CD14-positive monocyte (primary cell): ENCODE results near the gene CHRNA9. TPM values are rescaled to one million over a fixed set of nuclear protein-coding genes. Genes with fewer than 3 reads are reported as not detected.
A peak's percentile ranks its signal among the peaks of the same experiment; 100 is the strongest.

ENCODE experiments used
- DNase-seq, 3 donors: peaks; one replicate each; pipeline ENCODE4 v3.0.0-alpha.2; 2011 to 2022
- H2AFZ ChIP-seq: 2 replicates; pipeline ENCODE4 v1.6.0; 2012; ENCODE audit warnings: mild to moderate bottlenecking, low read depth, low read length, inconsistent platforms; ENCODE audit not compliant: insufficient read depth, poor library complexity, severe bottlenecking
- H3K27ac ChIP-seq, 2 donors: 1 replicate in 1 of 2; 2 replicates in 1 of 2; pipeline ENCODE4 v1.5.1; 2012 to 2013; ENCODE audit warnings: low read length in 2 of 2, control low read depth in 1 of 2, inconsistent platforms in 1 of 2, low read depth in 1 of 2, mild to moderate bottlenecking in 1 of 2
- H3K27me3 ChIP-seq, 2 donors: one replicate each; pipeline versions ENCODE4 v1.6.0 to v1.6.1; 2011 to 2013; ENCODE audit warnings: low read length in 2 of 2; ENCODE audit not compliant: control insufficient read depth in 2 of 2, insufficient read depth in 2 of 2
- H3K36me3 ChIP-seq, 2 donors: replicated peaks in 1 of 2; 1 replicate in 1 of 2; 2 replicates in 1 of 2; pipeline versions ENCODE4 v1.5.1 to v1.6.1; 2012 to 2013; ENCODE audit warnings: low read length in 2 of 2, control low read depth in 1 of 2, inconsistent platforms in 1 of 2, mild to moderate bottlenecking in 1 of 2; ENCODE audit not compliant: insufficient read depth in 2 of 2, control insufficient read depth in 1 of 2
- H3K4me1 ChIP-seq, 2 donors: 1 replicate in 1 of 2; 2 replicates in 1 of 2; pipeline versions ENCODE4 v1.5.1 to v1.6.1; 2012 to 2013; ENCODE audit warnings: low read length in 2 of 2, control low read depth in 1 of 2, inconsistent platforms in 1 of 2, mild to moderate bottlenecking in 1 of 2, moderate library complexity in 1 of 2; ENCODE audit not compliant: insufficient read depth in 2 of 2, control insufficient read depth in 1 of 2
- H3K4me2 ChIP-seq: replicated peaks from 2 replicates; pipeline ENCODE3; 2012; ENCODE audit warnings: low read length, moderate library complexity, mild to moderate bottlenecking; ENCODE audit not compliant: poor library complexity, severe bottlenecking; ENCODE audit errors: extremely low read depth
- H3K4me3 ChIP-seq, 3 experiments: fragments of 200-600 bp in 1 of 3; sonication (generic) in 1 of 3; replicated peaks in 1 of 3; 1 replicate in 2 of 3; 2 replicates in 1 of 3; pipeline ENCODE4 v1.5.1; 2011 to 2013; ENCODE audit warnings: low read length in 3 of 3, mild to moderate bottlenecking in 3 of 3, control low read depth in 2 of 3, low read depth in 2 of 3, inconsistent platforms in 1 of 3, moderate library complexity in 1 of 3
- H3K79me2 ChIP-seq: 2 replicates; pipeline ENCODE4 v1.6.0; 2012; ENCODE audit warnings: mild to moderate bottlenecking, control low read depth, inconsistent platforms, low read length, moderate library complexity; ENCODE audit not compliant: insufficient read depth
- H3K9ac ChIP-seq: 2 replicates; pipeline ENCODE4 v1.6.0; 2017; ENCODE audit warnings: low read length, mild to moderate bottlenecking; ENCODE audit not compliant: insufficient read depth, poor library complexity, severe bottlenecking
- H3K9me3 ChIP-seq, 2 donors: replicated peaks in 1 of 2; 1 replicate in 1 of 2; 2 replicates in 1 of 2; pipeline versions ENCODE4 v1.5.1 to v1.6.1; 2012 to 2013; ENCODE audit warnings: low read length in 2 of 2, control low read depth in 1 of 2; ENCODE audit not compliant: control insufficient read depth in 1 of 2, insufficient read depth in 1 of 2
- H4K20me1 ChIP-seq: 2 replicates; pipeline ENCODE4 v1.6.0; 2012; ENCODE audit warnings: mild to moderate bottlenecking, low read length, control low read depth, moderate library complexity; ENCODE audit not compliant: insufficient read depth
- H3K27ac Mint-ChIP-seq, 7 donors: one replicate each; pipeline ENCODE4 v1.8.0; 2020; ENCODE audit warnings: mild to moderate bottlenecking in 7 of 7, mixed read lengths in 7 of 7, moderate library complexity in 6 of 7, inconsistent platforms in 2 of 7
- H3K27me3 Mint-ChIP-seq, 3 donors: one replicate each; pipeline ENCODE4 v1.8.0; 2021 to 2022; ENCODE audit warnings: low read depth in 3 of 3, mild to moderate bottlenecking in 3 of 3, mixed read lengths in 3 of 3, moderate library complexity in 3 of 3, inconsistent platforms in 1 of 3
- H3K36me3 Mint-ChIP-seq, 2 donors: one replicate each; pipeline ENCODE4 v1.8.0; 2020; ENCODE audit warnings: mixed read lengths in 2 of 2, inconsistent platforms in 1 of 2, mild to moderate bottlenecking in 1 of 2
- H3K4me1 Mint-ChIP-seq: one replicate; pipeline ENCODE4 v1.8.0; 2020; ENCODE audit warnings: mild to moderate bottlenecking, mixed read lengths
- H3K4me3 Mint-ChIP-seq, 2 donors: one replicate each; pipeline ENCODE4 v1.8.0; 2020; ENCODE audit warnings: mild to moderate bottlenecking in 2 of 2, mixed read lengths in 2 of 2, moderate library complexity in 1 of 2
- H3K9me3 Mint-ChIP-seq, 7 donors: one replicate each; pipeline ENCODE4 v1.8.0; 2020 to 2022; ENCODE audit warnings: mixed read lengths in 7 of 7, mild to moderate bottlenecking in 6 of 7, moderate library complexity in 6 of 7, inconsistent platforms in 2 of 7
- CTCF ChIP-seq: fragments of 200-600 bp; IDR thresholded peaks from one replicate; pipeline ENCODE4 v1.8.0; 2022; ENCODE audit warnings: antibody characterized with exemption, mild to moderate bottlenecking
- WGBS: methylation state at CpG from one replicate; pipeline ENCODE4 v1.1.5; 2013; ENCODE audit warnings: missing lambda C conversion rate; ENCODE audit not compliant: insufficient coverage; 5-methylcytosine and 5-hydroxymethylcytosine counted together
- intact Hi-C, 2 donors: fragments of 100-400 bp; cut with micrococcal nuclease; formaldehyde crosslinking; loops; one replicate each; pipeline versions ENCODE4 v1.15.0 to v1.15.1; 2023
- polyA plus RNA-seq, 3 donors: library from polyadenylated mRNA; depleted of rRNA in 1 of 3; unstranded in 2 of 3; stranded (reverse) in 1 of 3; fragments of 300-500 nt in 2 of 3; fragments of >200 nt in 1 of 3; fragmentation: Illumina TruSeq in 2 of 3; gene quantifications; 1 replicate in 2 of 3; 2 replicates in 1 of 3; pipeline ENCODE4 v1.2.3, GENCODE V29; 2012 to 2021

The CHRNA9 gene
- polyA plus RNA-seq, 3 donors, result not detected

GRCh38 chr4:40321574-40322275 is 13.4 kb upstream of the CHRNA9 start:
- H3K27me3 ChIP-seq, result no peaks in the 10 kb centered on the region
- Mint-ChIP-seq H3K9me3 (no peaks in the 10 kb centered on the region), H3K27me3 (peaks cover 0 to 4% (median 1%) of the 10 kb centered on the region in 3 donors), H3K4me3 (no peak overlapping the region), H3K4me1 (peaks cover 31% of the 10 kb centered on the region), H3K27ac (peak overlapping the region in 1 of 7 donors; percentile 17), H3K36me3 (no peaks in the 10 kb centered on the region)
- H3K9ac ChIP-seq, result no peak overlapping the region
- no peak overlapping the region for H3K4me2 ChIP-seq
- H2AFZ ChIP-seq, result no peak overlapping the region
- no peaks in the 10 kb centered on the region for H3K9me3 ChIP-seq
- intact Hi-C loops, result loop anchor here in 1 of 2 donors (10.0 kb wide), 1 partner anchor 167 kb away; no protein-coding TSS in a partner anchor
- no peak for TF ChIP-seq CTCF
- H3K27ac ChIP-seq, result no peak overlapping the region
- no peak for DNase-seq
- peaks cover 15 to 24% of the 10 kb centered on the region in 2 donors for H3K4me1 ChIP-seq
- H3K36me3 ChIP-seq, result no peaks in the 10 kb centered on the region
- no peaks in the 10 kb centered on the region for H4K20me1 ChIP-seq
- 14% methylated on average over 4 of the region's 7 CpGs for WGBS
- no peak overlapping the region for H3K4me3 ChIP-seq
- no peaks in the 10 kb centered on the region for H3K79me2 ChIP-seq

GRCh38 chr4:40322811-40323210 is 12.3 kb upstream of the CHRNA9 start:
- no peaks in the 10 kb centered on the region for H3K9me3 ChIP-seq
- H3K4me3 ChIP-seq, result no peak overlapping the region
- Mint-ChIP-seq H3K36me3 (no peaks in the 10 kb centered on the region), H3K9me3 (no peaks in the 10 kb centered on the region), H3K4me1 (peaks cover 33% of the 10 kb centered on the region), H3K27me3 (peaks cover 0 to 2% (median 2%) of the 10 kb centered on the region in 3 donors), H3K27ac (no peak overlapping the region), H3K4me3 (no peak overlapping the region)
- H2AFZ ChIP-seq, result no peak overlapping the region
- no peaks in the 10 kb centered on the region for H3K79me2 ChIP-seq
- H3K9ac ChIP-seq, result no peak overlapping the region
- no peak for TF ChIP-seq CTCF
- H4K20me1 ChIP-seq, result no peaks in the 10 kb centered on the region
- no peak overlapping the region for H3K4me2 ChIP-seq
- H3K27me3 ChIP-seq, result no peaks in the 10 kb centered on the region
- H3K27ac ChIP-seq, result no peak overlapping the region
- no peak for DNase-seq
- peaks cover 17 to 24% of the 10 kb centered on the region in 2 donors for H3K4me1 ChIP-seq
- intact Hi-C loops, result loop anchor here in 1 of 2 donors (10.0 kb wide), 1 partner anchor 168 kb away; no protein-coding TSS in a partner anchor
- 20% methylated on average over 1 of the region's 4 CpGs for WGBS
- no peaks in the 10 kb centered on the region for H3K36me3 ChIP-seq
